GM15510 (cell line): Measurements from ENCODE around the gene SLC8A1.

Source experiments
- POLR2A ChIP-seq: IDR thresholded peaks from 3 replicates; pipeline ENCODE4 v1.6.1; 2011; ENCODE audit warnings: borderline replicate concordance; ENCODE audit not compliant: insufficient read length; ENCODE audit errors: extremely low read depth

Gene SLC8A1

DNA sequence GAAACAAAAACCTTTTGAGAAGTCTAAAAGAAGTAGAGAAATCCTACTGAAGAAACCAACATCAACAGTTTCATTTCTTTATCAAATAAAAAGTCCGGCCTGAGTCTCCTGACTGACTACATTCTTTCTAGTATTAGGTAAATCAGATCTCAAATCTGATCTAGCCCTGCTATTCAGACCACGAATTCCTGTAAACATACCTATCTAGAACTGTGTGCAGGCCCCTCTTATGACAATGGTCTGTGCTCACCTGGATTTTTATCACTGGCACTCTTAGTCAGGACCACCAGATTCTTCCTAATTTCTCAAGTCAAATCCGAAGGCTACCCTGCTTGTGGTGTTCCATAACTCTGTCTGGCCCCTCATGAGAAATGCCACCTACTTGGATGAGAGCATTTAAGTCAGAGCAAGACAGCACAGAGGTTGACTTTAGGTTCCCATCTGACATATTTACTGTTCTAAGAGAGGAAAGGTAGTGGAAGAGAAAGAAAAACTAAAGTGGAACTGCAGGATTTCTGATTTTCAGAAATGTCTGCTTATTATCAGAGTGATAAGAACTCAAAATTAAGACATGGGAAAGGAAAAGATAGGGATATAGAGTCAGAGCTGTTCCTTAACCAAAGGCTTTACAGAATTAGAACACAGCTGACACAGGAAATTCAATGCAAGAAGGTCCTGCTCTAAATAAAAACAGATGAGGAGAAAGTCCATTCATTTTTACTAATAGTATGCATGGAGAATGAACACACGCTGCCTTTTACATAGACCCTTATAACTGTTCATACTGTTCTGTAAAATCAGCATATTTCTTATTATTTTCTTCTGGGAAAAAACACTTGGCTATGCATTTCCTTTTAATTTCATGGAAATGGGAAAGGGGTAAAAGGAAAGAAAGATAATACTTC lies 56.5 kb downstream of the SLC8A1 start:
- no peak for TF ChIP-seq POLR2A

DNA sequence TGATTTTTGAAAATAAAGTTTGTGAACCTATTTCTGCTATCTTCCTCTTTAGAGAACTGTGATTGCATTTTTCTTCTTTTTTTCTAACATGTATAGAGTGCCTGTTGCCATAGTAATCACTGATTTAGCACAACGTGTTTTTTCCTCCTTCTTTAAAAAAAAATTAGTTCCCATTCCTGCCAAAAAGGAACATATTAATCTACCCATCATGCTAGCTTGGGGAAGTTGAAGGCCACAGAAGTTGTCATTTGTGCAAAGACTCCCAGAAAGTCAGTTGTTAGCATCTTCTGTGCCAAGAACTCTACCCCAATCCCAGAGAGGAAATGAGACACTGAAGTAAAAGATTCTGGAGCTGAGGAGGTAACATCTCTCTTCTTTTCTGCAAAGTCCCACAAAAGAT lies 57.3 kb downstream of the SLC8A1 start:
- TF ChIP-seq POLR2A = no peak

GRCh38 chr2:40394031-40394430 lies 57.9 kb downstream of the SLC8A1 start:
- TF ChIP-seq POLR2A = no peak

DNA sequence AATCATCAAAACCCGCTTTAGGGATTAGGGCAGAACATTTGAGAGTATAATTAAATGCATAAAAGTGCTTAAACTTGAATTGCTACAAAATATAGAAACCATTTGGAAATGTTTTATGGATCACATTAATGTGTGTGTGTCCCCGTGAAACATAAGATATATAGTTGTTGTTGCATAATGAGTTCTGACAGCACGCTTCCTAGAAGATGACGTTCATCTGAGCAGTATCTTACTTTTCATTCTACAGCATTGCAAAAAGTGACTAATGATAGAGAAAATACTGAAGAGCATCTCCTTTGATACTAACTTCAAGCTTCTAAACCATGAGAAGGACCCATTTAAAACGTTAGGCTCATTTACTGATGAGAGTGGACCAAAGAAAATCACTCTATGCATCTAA lies 63.7 kb downstream of the SLC8A1 start:
- TF ChIP-seq POLR2A = no peak

GRCh38 chr2:40386177-40386576 lies 65.7 kb downstream of the SLC8A1 start:
- TF ChIP-seq POLR2A = no peak

DNA sequence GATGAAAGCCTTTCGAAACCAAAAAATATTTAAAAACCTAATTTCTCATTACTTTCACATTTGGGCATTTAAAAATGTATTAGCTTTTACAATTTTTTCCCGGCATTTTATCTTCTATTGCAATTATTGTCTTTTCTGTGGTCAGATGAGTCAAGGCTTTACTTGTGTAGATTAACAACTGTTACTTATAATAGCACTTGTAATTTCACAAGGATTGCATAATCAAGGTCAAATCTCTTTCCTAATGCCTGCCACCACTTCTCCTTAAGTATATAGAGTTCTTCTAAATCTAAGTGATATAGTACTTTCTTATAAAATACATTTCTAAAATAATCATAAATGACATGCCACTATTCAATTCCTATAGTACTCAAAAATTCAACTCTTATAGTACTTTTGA lies 67.2 kb downstream of the SLC8A1 start:
- TF ChIP-seq POLR2A = no peak

- no peak for TF ChIP-seq POLR2A
These were observed 67.7 kb downstream of the SLC8A1 start for GRCh38 chr2:40384233-40384632.

DNA sequence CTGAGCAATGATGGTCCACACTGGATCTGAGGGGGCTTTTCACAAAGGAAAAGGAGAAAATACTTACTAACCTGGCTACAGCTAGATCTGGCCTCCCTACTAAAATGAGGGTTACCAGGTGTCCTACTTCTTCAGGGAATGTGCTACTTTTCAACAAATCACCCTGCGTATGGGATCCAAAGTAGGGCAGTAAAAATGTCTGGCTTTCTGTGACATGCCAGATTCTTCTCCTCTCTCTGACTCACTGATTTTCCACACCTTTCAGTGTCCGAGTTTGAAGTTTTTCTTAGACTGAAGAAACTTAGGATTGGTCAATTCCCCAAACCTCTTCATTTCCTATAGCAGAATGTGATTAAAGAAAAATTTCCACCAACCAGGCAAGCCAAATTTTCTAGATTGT lies 71.2 kb downstream of the SLC8A1 start:
- TF ChIP-seq POLR2A = no peak

DNA sequence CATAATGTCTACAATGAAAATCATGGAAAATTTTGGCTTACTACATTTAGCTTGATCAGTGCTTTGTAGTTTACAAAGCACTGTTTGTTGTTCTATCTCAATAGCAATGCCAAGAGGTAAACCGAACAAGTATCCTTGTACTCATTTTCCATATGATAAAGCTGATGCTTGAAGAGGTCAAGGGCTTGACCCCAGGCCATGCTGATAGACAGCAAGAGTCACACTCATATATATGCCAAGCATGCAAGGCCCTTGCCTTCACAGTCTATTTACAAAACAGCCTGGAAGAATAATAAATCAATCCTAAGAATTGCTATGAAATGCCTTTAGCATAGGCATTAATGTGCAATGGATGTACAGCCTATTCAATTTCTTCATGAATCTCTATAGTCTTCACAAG lies 71.8 kb downstream of the SLC8A1 start:
- no peak for TF ChIP-seq POLR2A

DNA sequence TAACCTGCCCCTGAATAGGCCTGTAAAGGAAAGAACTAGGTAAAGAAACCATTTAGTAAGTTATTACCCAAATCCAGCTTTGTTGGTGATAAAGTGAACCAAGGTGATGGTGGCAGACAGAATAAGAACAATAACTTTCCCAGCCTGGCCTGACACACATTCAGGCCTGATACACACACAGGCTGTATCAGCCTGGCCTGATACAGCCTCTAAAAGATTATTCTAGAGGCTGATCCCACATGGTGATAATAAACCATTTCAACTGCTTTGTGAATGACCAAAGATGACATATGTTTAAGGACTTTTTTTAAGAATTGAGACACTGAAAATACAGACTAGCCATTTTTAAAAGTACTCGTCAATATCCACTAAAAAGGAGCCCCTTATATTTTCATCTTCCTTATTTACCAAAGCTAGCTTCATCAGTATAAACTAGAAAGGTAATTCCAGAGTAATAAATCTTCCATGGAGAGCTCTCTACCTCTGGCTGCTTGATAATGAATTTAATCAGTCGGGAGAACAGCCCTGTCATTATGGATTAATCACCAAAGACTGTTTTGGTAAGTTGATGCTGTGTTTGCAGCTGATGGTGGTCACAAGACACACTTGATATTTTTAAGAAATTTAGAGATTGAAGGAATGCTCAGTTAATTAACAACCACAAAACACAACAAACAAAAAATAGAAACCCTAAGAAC lies 77.2 kb downstream of the SLC8A1 start:
- TF ChIP-seq POLR2A = no peak

DNA sequence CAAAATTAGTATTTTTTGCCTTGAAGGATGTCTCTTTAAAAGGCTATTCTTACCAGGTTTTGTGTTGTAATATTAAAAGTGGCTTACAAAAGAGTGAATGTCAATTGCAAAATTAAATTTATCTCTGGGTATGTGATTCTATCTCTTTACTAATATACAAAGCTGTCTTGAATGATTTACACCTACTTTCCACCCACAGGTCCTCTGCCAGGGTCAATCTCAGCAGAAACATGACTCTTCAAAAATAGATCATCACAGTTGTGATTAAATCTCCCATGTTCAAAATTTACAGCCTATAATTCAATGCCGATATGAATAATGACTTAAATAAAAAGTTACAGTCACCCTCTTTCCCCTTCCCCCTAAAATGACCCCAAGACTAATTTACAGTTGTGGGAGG lies 78.8 kb downstream of the SLC8A1 start:
- TF ChIP-seq POLR2A = no peak

- no peak for TF ChIP-seq POLR2A
These were observed 79.5 kb downstream of the SLC8A1 start for GRCh38 chr2:40372283-40372985.

GRCh38 chr2:40371525-40372282 lies 80.2 kb downstream of the SLC8A1 start:
- TF ChIP-seq POLR2A = no peak

DNA sequence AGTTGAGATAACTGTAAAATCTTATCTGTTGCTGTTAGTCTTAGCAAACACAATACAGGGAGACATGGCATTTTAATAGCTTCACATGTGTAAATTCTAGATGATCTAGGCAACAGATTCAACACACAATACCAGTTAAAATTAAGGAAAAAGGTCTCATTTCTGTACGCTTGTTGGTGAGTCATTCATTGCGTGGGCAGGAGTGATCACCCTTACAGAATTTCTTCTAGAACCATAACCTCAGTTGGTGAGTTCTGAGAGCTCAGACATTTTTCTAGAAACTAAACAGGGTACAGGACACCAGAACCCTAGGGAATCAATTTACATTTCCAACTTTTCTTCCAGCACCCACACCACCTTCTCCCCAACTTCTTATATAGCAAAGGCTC lies 81.9 kb downstream of the SLC8A1 start:
- TF ChIP-seq POLR2A = no peak
